H1 (cell line): ENCODE data around the gene GATAD2B. TPM values are rescaled to one million over a fixed set of nuclear protein-coding genes. Genes with fewer than 3 reads are reported as not detected.

Experiments
- CTCF ChIA-PET: fragments of 300-600 bp; sonication (Branson Sonifier 250); formaldehyde crosslinking; loops from one replicate; lab custom pipeline; 2021; ENCODE audit not compliant: partially characterized antibody; lab: Charles Lee
- POLR2A ChIA-PET: fragments of 300-600 bp; sonication (Branson Sonifier 250); formaldehyde crosslinking; loops from one replicate; lab custom pipeline; 2021; ENCODE audit warnings: inconsistent platforms; ENCODE audit not compliant: partially characterized antibody; lab: Charles Lee
- DNase-seq, 2 experiments: peaks; one replicate each; pipeline versions ENCODE4 v3.0.0 to v3.0.0-alpha.2; 2010 to 2022; ENCODE audit warnings: low spot score in 2 of 2, low read depth in 1 of 2, mixed read lengths in 1 of 2
- FAIRE-seq: peaks from 2 replicates; lab custom pipeline; 2011; peaks lifted over from hg19 to GRCh38; lab: Jason Lieb, UNC
- H2AFZ ChIP-seq: 2 replicates; pipeline ENCODE4 v1.8.1; 2012; ENCODE audit warnings: low read length, inconsistent platforms
- H2AK5ac ChIP-seq: 2 replicates; pipeline ENCODE4 v1.6.1; 2013; ENCODE audit warnings: low read depth, low read length
- H2BK120ac ChIP-seq: replicated peaks from 2 replicates; pipeline ENCODE3; 2013; ENCODE audit warnings: low read depth, low read length, inconsistent platforms
- H2BK12ac ChIP-seq: 2 replicates; pipeline ENCODE4 v1.6.1; 2013; ENCODE audit warnings: low read depth, low read length
- H2BK15ac ChIP-seq: 2 replicates; pipeline ENCODE4 v1.6.1; 2013; ENCODE audit warnings: low read length
- H2BK20ac ChIP-seq: 2 replicates; pipeline ENCODE4 v1.6.1; 2013; ENCODE audit warnings: low read length
- H2BK5ac ChIP-seq: 2 replicates; pipeline ENCODE4 v1.6.1; 2013; ENCODE audit warnings: low read depth, low read length
- H3K14ac ChIP-seq: 2 replicates; pipeline ENCODE4 v1.6.1; 2013; ENCODE audit warnings: inconsistent platforms; ENCODE audit not compliant: insufficient read length
- H3K18ac ChIP-seq: 2 replicates; pipeline ENCODE4 v1.6.1; 2013; ENCODE audit warnings: low read length; ENCODE audit errors: extremely low read depth
- H3K23ac ChIP-seq: 2 replicates; pipeline ENCODE4 v1.6.1; 2013; ENCODE audit warnings: inconsistent platforms; ENCODE audit not compliant: insufficient read length
- H3K23me2 ChIP-seq: 2 replicates; pipeline ENCODE4 v1.6.1; 2013; ENCODE audit warnings: low read depth, low read length
- H3K27ac ChIP-seq: 2 replicates; pipeline ENCODE4 v1.6.1; 2011; ENCODE audit warnings: low read depth, low read length, inconsistent platforms
- H3K27me3 ChIP-seq, 4 experiments: replicated peaks in 1 of 4; 1 replicate in 1 of 4; 2 replicates in 3 of 4; pipeline versions ENCODE4 v1.6.1 to v1.8.1; 2011 to 2013; ENCODE audit warnings: low read length in 3 of 4, mild to moderate bottlenecking in 3 of 4, inconsistent platforms in 2 of 4, mixed read lengths in 2 of 4, moderate library complexity in 1 of 4; ENCODE audit not compliant: control insufficient read depth in 3 of 4, insufficient read depth in 3 of 4; ENCODE audit errors: extremely low read depth in 1 of 4
- H3K36me3 ChIP-seq, 4 experiments: 2 replicates each; pipeline versions ENCODE4 v1.6.1 to v1.8.1; 2011 to 2013; ENCODE audit warnings: mild to moderate bottlenecking in 4 of 4, low read length in 3 of 4, moderate library complexity in 2 of 4, control low read depth in 1 of 4, inconsistent platforms in 1 of 4; ENCODE audit not compliant: insufficient read depth in 4 of 4, control insufficient read depth in 2 of 4
- H3K4ac ChIP-seq: replicated peaks from 2 replicates; pipeline ENCODE3; 2013; ENCODE audit warnings: low read length, low read depth, mixed read lengths, inconsistent platforms; ENCODE audit not compliant: insufficient read length
- H3K4me1 ChIP-seq, 4 experiments: replicated peaks in 1 of 4; 1 replicate in 1 of 4; 2 replicates in 3 of 4; pipeline versions ENCODE4 v1.6.1 to v1.8.1; 2011 to 2013; ENCODE audit warnings: low read length in 3 of 4, inconsistent platforms in 2 of 4, mixed read lengths in 1 of 4; ENCODE audit not compliant: insufficient read depth in 4 of 4, control insufficient read depth in 3 of 4
- H3K4me2 ChIP-seq, 2 experiments: 2 replicates each; pipeline versions ENCODE4 v1.6.1 to v1.8.1; 2011 to 2013; ENCODE audit warnings: low read depth in 2 of 2, low read length in 2 of 2, control low read depth in 1 of 2, inconsistent platforms in 1 of 2, mild to moderate bottlenecking in 1 of 2; ENCODE audit not compliant: insufficient read depth in 1 of 2
- H3K4me3 ChIP-seq, 4 experiments: fragments of 200-600, 300-600 bp in 1 of 4; sonication (generic), shearing (Covaris generic), sonication (Bioruptor Twin) in 1 of 4; 2 replicates each; pipeline versions ENCODE4 v1.5.1 to v1.8.1; 2011 to 2016; ENCODE audit warnings: low read length in 4 of 4, low read depth in 3 of 4, control low read depth in 2 of 4, inconsistent platforms in 2 of 4, mild to moderate bottlenecking in 2 of 4, mixed read lengths in 1 of 4, moderate library complexity in 1 of 4; ENCODE audit not compliant: insufficient read depth in 2 of 4; ENCODE audit errors: extremely low read depth in 1 of 4
- H3K56ac ChIP-seq: replicated peaks from 2 replicates; pipeline ENCODE3; 2013; ENCODE audit warnings: low read depth, mild to moderate bottlenecking, mixed read lengths, low read length, inconsistent platforms; ENCODE audit not compliant: insufficient read length
- H3K79me1 ChIP-seq: 2 replicates; pipeline ENCODE4 v1.6.1; 2013; ENCODE audit warnings: low read depth, low read length, control low read depth
- H3K79me2 ChIP-seq, 2 experiments: 2 replicates each; pipeline versions ENCODE4 v1.6.1 to v1.8.1; 2012 to 2013; ENCODE audit warnings: low read length in 2 of 2, mild to moderate bottlenecking in 2 of 2, inconsistent platforms in 1 of 2; ENCODE audit not compliant: insufficient read depth in 2 of 2, control insufficient read depth in 1 of 2
- H3K9ac ChIP-seq, 4 experiments: replicated peaks in 1 of 4; 1 replicate in 1 of 4; 2 replicates in 3 of 4; pipeline versions ENCODE4 v1.6.1 to v1.8.1; 2011 to 2013; ENCODE audit warnings: low read depth in 3 of 4, low read length in 3 of 4, control low read depth in 2 of 4, mild to moderate bottlenecking in 2 of 4, moderate library complexity in 2 of 4, inconsistent platforms in 1 of 4; ENCODE audit errors: extremely low read depth in 1 of 4
- H3K9me3 ChIP-seq, 2 experiments: 2 replicates each; pipeline versions ENCODE4 v1.6.1 to v1.8.1; 2012 to 2013; ENCODE audit warnings: mild to moderate bottlenecking in 2 of 2, moderate library complexity in 2 of 2, control low read depth in 1 of 2, inconsistent platforms in 1 of 2, low read depth in 1 of 2, low read length in 1 of 2, mixed read lengths in 1 of 2; ENCODE audit not compliant: insufficient read depth in 2 of 2
- H4K20me1 ChIP-seq, 2 experiments: replicated peaks in 1 of 2; 2 replicates each; pipeline versions ENCODE3 to v1.8.1; 2011 to 2013; ENCODE audit warnings: inconsistent platforms in 2 of 2, low read length in 2 of 2, mild to moderate bottlenecking in 1 of 2; ENCODE audit not compliant: insufficient read depth in 2 of 2, control insufficient read depth in 1 of 2
- H4K5ac ChIP-seq: 2 replicates; pipeline ENCODE4 v1.6.1; 2013; ENCODE audit warnings: low read length, low read depth, mixed read lengths, inconsistent platforms; ENCODE audit not compliant: insufficient read length
- H4K8ac ChIP-seq: 2 replicates; pipeline ENCODE4 v1.8.0; 2013; ENCODE audit warnings: mild to moderate bottlenecking, moderate library complexity, low read length, inconsistent platforms; ENCODE audit not compliant: insufficient read depth; ENCODE audit errors: extremely low read depth
- H4K91ac ChIP-seq: replicated peaks from 2 replicates; pipeline ENCODE3; 2013; ENCODE audit warnings: low read length, mixed read lengths, inconsistent platforms; ENCODE audit not compliant: insufficient read length
- GTF2F1 ChIP-seq: IDR thresholded peaks from 2 replicates; pipeline ENCODE4 v1.6.1; 2012; ENCODE audit warnings: low read depth, low read length, improper control_type of control experiment, borderline replicate concordance
- WGBS, 2 experiments: shearing (Covaris generic) in 1 of 2; methylation state at CpG; one replicate each; pipeline versions ENCODE4 v1.1.6 to v1.1.7; 2013 to 2015; ENCODE audit warnings: low lambda C conversion rate in 2 of 2, mixed read lengths in 2 of 2, inconsistent platforms in 1 of 2, low coverage in 1 of 2, missing lambda C conversion rate in 1 of 2; ENCODE audit not compliant: insufficient replicate concordance in 2 of 2, insufficient coverage in 1 of 2, insufficient read length in 1 of 2; ENCODE audit errors: extremely low coverage in 1 of 2, missing lambda C conversion rate in 1 of 2; 5-methylcytosine and 5-hydroxymethylcytosine counted together
- polyA plus RNA-seq, 7 experiments: library from polyadenylated mRNA; depleted of rRNA in 3 of 7; stranded (reverse) in 5 of 7; unstranded in 2 of 7; fragments of >200 nt in 5 of 7; fragments of 200-250 nt in 2 of 7; gene quantifications; 1 replicate in 5 of 7; 2 replicates in 1 of 7; 4 replicates in 1 of 7; pipeline versions ENCODE4 v1.2.1 to v1.2.3, GENCODE V29; 2011 to 2013; ENCODE audit warnings: missing spikeins in 2 of 7, mixed read lengths in 2 of 7
- total RNA-seq: library from RNA; stranded (reverse); fragmentation: NEBNext Ultra II Directional; extraction: Animal tissue kit (Norgen Biotek cat#: 25700); gene quantifications from 2 replicates; pipeline ENCODE4 v1.2.1, GENCODE V29; 2021

GATAD2B gene
- total and polyA plus RNA-seq, 2 of the 8 experiments (the other 6 are each of a cell fraction or from before 2014, with no cell fraction given) = 8.4 to 39.1 TPM

DNA sequence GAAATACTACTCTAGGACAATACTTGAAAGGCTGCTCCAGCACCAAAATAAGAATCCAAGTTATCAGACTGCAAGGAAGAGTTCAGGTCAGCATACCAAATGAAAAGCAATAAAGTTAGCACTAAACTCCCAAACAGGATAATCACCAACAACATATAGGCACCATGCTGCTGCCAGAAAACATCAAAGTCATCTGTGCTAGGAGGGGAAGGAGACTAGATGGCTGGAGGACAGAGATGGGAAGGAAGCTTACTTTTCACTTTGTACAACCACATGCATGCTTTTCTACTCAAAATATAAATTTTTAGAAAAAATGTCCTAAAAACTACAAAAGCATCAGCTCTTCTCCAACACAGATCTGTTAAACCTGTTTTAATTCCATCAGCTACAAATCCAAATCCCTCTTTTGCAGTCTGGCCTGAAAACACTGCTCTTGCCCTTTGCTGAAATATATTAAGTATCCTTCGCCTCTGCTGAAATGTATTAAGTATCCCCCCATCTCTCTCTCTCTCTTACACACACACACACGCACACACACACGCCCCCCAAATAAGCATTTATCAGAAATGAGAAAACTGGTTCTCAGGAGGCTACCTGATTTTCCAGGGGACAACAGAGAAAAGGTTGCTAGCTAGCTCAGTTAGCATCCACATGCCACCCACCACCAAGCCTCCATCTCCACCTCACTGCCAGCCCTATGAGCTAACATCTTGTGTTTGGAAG lies 1.5 kb downstream of the GATAD2B start:
- no peak overlapping the region for H2AFZ ChIP-seq
- whole genome bisulfite sequencing, 2 experiments = 33% methylated on average over 3 of the region's 3 CpGs; no CpG with 5 or more reads in 1 of the 2 experiments
- peaks cover 28 to 29% of the 10 kb centered on the region in 2 experiments for H4K20me1 ChIP-seq
- TF ChIP-seq GTF2F1 = no peak

More for the DNA sequence above, 1.5 kb downstream of the GATAD2B start:
- H3K4me2 ChIP-seq = peak overlapping the region; percentile 94 to 95
- peak overlapping the region; percentile 60 for H3K56ac ChIP-seq
- peak overlapping the region; percentile 29 for H4K91ac ChIP-seq
- no peak for FAIRE-seq
- H3K79me1 ChIP-seq = peaks cover 13% of the 10 kb centered on the region
- ChIA-PET CTCF (interaction anchor here (1.0 to 2.3 kb wide), 8 partner anchors 9 to 125 kb away, joined by 3 to 9 read pairs (median 4); partner anchors contain the start of gene RAB13), POLR2A (interaction anchor here (0.6 to 7.9 kb wide), 17 partner anchors 9 to 470 kb away, joined by 3 to 73 read pairs (median 4); partner anchors contain the start of genes CREB3L4, DENND4B, RAB13 and RPS27)
- no peak overlapping the region for H2BK12ac ChIP-seq
- peak overlapping the region; percentile 20; the same call in 1 of the 2 replicates for H4K8ac ChIP-seq
- no peak overlapping the region for H2BK120ac ChIP-seq
- peaks cover 0 to 8% (median 0%) of the 10 kb centered on the region in 4 experiments; a peak in 4 of 8 replicates for H3K36me3 ChIP-seq
- H3K23me2 ChIP-seq = peaks cover 20% of the 10 kb centered on the region
- no peak overlapping the region for H3K14ac ChIP-seq
- peaks cover 6 to 14% (median 11%) of the 10 kb centered on the region in 4 experiments for H3K4me1 ChIP-seq
- H3K79me2 ChIP-seq = peaks cover 37 to 58% of the 10 kb centered on the region in 2 experiments
- no peak overlapping the region for H2BK15ac ChIP-seq
- peak overlapping the region; percentile 47 to 93 (median 74) for H3K9ac ChIP-seq
- no peak for DNase-seq
- H4K5ac ChIP-seq = peak overlapping the region; percentile 24
- peak overlapping the region; percentile 68 to 100 (median 94) for H3K4me3 ChIP-seq
- no peak overlapping the region; the same call in 1 of the 2 replicates for H2BK5ac ChIP-seq
- H3K27ac ChIP-seq = peak overlapping the region; percentile 35; the same call in 1 of the 2 replicates
- no peak overlapping the region for H2AK5ac ChIP-seq
- H3K18ac ChIP-seq = no peak overlapping the region; the same call in 1 of the 2 replicates
- H2BK20ac ChIP-seq = no peak overlapping the region
- H3K23ac ChIP-seq = no peak overlapping the region
- H3K4ac ChIP-seq = no peak overlapping the region
- H3K9me3 ChIP-seq = no peaks in the 10 kb centered on the region
- H3K27me3 ChIP-seq = no peaks in the 10 kb centered on the region
